NCI-H82 treated with DMSO at 0.1 percent for 48 hours (cell line): Measurements from ENCODE around the gene AKAP6.

Experiments used
- DNase-seq: peaks from one replicate; lab custom pipeline; 2025; ENCODE audit not compliant: unreplicated experiment; lab: John Stamatoyannopoulos, UW

Gene AKAP6

DNA sequence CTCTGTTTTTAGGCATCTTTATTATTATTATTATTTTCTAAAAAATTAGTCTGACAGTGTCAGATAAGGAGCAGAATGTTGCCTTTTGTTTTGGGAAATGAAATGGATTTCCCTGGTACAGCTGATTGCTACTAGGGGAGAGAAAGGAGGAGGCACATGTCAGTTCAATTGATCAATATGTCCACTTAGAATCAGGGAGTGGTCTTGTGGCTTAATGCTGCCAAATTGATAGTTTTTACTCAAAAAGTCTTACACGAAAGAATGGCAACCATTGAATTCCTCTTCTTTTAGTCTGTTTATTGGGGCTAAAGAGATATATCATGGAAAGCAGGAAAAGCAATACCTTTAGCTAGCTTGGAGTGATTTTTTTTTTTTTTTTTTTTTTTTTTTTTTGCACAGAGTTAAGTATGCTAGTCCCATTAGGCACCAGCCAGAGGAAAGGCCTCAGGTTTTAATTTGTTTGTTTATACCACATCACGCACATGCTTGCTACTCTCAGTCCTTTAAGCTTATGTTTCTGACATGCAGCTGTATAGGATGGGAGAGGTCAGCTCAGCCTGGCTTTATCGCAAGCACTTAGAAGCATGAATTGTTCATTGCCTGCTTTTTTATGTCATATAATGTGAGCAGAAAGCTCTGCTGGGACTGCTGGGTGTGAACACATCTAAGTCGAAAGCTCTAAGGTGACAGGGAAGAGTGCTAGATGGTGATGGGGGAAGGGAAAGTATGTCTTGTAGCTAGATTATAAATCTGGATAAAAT, 1.4 kb downstream of the AKAP6 start:
- no peak for DNase-seq

- no peak for DNase-seq
These were observed 2.1 kb downstream of the AKAP6 start for GRCh38 chr14:32331206-32331605.

DNA sequence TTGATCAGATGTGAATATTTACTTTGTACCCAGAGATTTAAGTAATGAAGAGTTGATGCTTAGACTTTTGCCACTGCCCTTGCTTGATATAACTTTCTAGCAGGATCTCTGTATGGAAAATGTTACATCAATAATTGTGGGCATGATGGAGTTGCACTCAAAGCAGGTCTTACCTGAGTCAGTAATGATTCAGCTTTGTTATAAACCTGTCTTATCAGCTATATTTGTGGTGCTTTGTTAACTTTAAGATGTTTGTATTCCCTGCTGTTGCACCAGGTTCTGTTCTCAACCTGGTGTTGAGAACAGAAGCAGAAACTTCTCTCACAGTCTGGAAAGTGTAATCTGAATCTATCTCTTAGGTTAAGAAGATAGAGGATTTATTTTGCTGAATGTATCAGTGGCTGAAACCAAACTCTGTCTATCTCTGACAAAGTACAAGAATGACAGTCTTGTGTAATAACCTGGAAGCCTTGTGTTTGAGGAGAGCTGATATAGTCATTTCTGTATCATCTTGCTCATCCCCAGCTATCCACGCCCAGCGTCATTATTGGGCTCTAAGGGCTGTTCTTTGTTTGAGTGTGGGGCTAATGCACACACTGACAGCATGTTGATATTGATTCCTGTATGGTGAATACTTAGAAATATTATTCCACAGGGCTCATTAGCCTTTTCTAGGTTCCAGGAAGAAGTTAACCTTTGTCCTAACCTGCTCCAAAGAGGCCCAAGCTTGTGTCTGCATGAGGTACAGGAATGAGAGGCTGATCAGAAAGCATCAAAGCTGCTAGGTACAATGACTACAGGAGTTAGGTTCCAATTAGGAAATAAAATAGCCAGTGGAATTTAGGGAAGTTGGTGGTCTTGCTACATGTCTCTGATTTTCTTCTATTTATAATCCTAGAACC, 3.6 kb downstream of the AKAP6 start:
- no peak for DNase-seq

DNA sequence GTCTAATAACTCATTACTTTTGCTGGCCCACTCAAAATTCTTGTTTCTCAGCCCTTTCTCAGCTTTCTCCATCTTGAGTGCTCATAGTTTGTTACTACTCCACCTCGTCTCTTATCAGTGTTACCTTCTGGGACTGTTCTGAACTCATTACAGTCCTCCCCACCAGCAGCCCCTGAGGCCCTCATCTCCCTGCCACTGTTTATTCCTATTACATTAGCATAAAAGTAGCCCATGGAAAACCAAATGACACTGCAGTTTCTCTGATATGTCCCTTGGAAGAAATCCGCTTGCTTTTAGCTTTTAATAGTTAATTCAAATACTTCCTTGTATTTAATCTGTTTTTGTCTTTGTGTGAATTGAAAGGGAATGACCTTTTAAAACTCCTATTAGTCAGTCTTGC, 7.6 kb downstream of the AKAP6 start:
- DNase-seq, result no peak

- no peak for DNase-seq
These were observed 8.7 kb downstream of the AKAP6 start for GRCh38 chr14:32337759-32338158.

DNA sequence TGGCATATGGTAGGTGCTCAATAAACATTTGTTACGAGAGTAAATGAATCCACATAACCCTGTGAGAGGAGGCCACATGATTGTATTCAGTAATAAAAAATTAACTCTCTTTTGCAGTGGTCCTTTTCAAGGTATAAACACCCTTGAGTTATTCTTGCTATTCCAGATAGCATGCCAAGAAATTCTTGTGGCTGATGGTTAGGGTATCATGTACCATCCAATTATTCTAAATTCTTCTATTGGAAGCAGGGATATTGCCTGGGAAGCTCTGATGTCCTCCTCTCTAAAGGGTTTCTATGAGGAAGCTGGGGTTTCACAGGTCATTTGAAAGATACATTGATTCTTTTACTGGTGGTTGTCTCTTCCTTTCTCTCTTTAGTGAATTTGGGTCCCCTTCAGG, 10.1 kb downstream of the AKAP6 start:
- DNase-seq, result no peak

DNA sequence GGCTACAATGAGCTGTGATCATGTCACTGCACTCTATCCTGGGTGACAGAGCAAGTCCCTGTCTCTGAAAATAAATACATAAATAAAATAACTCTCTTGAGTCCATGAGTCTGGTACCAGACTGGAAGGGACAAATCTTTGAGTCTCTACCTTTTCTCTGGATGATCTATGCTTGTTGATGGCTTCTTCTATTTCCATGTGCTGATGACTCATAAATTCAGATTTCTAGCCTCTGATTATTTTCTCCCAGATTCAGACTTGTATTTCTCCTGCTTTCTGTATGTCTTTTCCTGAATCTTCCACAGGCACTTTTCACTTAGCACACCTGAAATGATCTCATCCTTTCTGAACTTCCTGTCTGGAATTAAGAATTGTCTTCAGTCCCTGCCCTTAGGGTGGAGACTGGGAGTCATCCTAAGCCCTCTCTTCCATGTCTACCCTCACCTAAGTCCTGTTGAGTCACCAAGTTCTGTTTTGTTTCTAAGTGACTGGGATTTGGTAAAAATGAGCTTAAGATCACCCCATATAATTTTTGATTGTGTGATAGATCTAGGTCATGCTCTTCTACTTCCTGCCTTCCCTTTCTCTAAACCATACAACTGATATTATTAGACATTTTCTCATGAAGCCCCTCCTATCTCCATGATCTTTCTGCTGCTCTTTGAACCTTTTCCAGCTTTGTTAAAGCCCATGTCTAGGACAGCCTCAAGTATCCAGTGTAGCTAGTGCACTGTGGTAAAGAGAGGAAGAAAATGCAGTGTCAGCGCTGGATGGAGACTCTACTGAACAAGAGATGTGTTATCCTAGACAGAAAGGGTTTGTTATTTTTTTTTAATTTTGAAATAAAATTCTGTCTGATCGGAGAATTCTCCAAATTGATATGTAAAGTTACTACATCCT, 13.1 kb downstream of the AKAP6 start:
- DNase-seq, result no peak

DNA sequence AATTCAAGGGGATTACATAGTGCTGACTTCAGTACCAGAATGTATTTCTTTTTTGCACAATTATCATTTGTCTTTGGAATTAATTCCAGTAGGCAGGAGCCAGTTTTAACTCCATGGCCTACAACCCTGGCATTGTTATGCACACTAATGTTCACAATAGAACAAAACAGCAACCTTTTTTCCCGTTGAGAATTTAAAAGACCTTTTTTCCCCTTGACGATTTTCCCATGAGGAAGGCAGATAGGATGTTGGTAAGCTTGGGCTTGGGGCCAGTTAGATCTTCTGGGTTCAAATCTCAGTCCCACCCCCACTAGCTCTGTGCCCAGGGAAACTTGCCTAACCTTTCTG, 13.7 kb downstream of the AKAP6 start:
- DNase-seq, result no peak

GRCh38 chr14:32343926-32344430, 14.9 kb downstream of the AKAP6 start:
- no peak for DNase-seq

GRCh38 chr14:32345311-32345791, 16.3 kb downstream of the AKAP6 start:
- DNase-seq, result no peak

DNA sequence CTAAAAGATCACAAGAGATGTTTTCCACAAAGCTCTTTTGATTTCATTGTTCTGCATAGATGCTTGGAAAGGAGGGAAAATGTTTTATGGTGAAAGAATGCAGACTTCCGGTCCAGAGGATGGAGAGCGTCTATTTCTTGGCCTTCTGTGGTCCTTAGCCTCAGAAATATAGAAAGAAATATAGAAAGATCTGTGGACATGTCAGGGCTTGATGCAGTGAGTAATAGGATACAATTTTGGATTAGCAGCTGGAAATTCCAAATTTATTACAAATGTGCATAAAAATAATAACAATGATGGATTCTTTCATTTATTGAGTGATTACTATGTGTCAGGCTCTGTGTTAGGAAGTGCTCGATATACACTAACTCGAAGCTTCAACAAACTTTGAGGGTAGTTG, 20.2 kb downstream of the AKAP6 start:
- no peak for DNase-seq

- no peak for DNase-seq
These were observed 20.9 kb downstream of the AKAP6 start for GRCh38 chr14:32350020-32350419.

DNA sequence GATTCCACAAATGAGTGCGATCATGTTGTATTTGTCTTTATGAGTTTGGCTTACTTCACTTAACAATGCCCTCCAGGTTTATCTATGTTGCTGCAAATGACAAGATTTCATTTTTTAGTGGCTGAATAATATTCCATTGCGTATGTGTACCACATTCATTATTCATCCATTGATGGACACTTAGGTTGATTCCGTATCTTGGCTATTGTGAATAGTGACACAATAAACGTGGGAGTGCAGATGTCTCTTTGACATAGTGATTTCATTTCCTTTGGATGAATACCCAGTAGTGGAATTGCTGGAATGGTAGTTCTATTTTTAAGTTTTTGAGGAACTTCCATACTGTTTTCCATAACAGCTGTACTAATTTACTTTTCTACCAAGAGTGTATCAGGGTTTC, 23.5 kb downstream of the AKAP6 start:
- DNase-seq, result no peak

GRCh38 chr14:32354716-32355115, 25.6 kb downstream of the AKAP6 start:
- no peak for DNase-seq

GRCh38 chr14:32358781-32359180, 29.7 kb downstream of the AKAP6 start:
- no peak for DNase-seq

DNA sequence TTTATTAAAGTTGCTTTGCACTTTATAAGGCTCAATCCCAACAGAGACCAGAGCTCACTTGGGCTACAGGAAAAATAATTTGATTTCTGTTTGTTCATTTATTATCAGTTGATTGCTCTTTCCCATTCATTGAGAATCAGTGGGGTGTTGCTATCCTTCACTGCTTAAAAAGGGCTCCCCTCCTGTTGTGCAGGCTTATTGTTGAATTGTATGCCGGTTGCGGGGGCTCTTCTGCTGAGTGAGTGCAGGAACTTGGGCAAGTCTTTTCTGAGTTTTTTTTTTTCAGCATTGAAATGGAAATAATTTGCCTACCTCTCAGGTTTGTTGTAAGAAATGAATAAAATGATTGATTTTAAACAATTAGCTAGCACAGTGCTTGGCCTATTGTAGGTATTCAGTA, 32.6 kb downstream of the AKAP6 start:
- DNase-seq, result no peak

GRCh38 chr14:32363761-32364160, 34.7 kb downstream of the AKAP6 start:
- DNase-seq, result no peak

- DNase-seq, result no peak
These were observed 35.8 kb downstream of the AKAP6 start for GRCh38 chr14:32364941-32365340.

- DNase-seq, result no peak
These were observed 37.3 kb downstream of the AKAP6 start for GRCh38 chr14:32366256-32366879.

- no peak for DNase-seq
These were observed 37.9 kb downstream of the AKAP6 start for GRCh38 chr14:32366986-32367385.

DNA sequence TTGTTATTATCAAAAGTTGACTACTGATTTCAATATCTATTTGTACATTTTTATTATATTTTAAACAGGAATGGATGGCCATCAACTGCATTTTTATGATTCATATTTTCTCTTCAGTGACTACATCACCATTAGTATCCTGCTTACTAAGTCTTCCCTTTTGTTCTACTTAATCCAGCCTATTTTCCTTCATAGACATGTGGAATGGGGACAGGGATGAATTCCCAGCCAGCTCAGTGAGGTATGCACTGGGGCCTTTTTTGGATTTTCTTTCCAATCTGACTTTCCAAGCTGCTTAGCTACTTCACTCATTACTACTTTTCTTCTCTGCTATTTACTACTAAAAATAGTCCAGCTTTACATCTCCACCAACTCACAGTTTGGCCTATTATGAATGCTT, 38.4 kb downstream of the AKAP6 start:
- DNase-seq, result no peak
